Activated naive CD4-positive, alpha-beta T cell treated with anti-CD3 and anti-CD28 coated beads for 36 hours (primary cell): ENCODE results near the gene MACROD2. TPM values are rescaled to one million over a fixed set of nuclear protein-coding genes. Genes with fewer than 3 reads are reported as not detected.

Source experiments
- CTCF ChIA-PET: fragments of 350-600 bp; sonication (Branson Sonifier 250); formaldehyde crosslinking; loops from one replicate; lab custom pipeline; 2021; ENCODE audit warnings: antibody characterized with exemption; lab: Charles Lee
- DNase-seq: peaks from one replicate; pipeline ENCODE4 v3.0.0-alpha.2; 2020
- H3K27ac Mint-ChIP-seq: one replicate; pipeline ENCODE4 v1.8.0; 2021; ENCODE audit warnings: mild to moderate bottlenecking, mixed read lengths
- H3K27me3 Mint-ChIP-seq: one replicate; pipeline ENCODE4 v1.8.0; 2021; ENCODE audit warnings: low read depth, mixed read lengths
- H3K36me3 Mint-ChIP-seq: one replicate; pipeline ENCODE4 v1.8.0; 2021; ENCODE audit warnings: low read depth, mixed read lengths
- H3K4me1 Mint-ChIP-seq: one replicate; pipeline ENCODE4 v1.8.0; 2021; ENCODE audit warnings: low read depth, mixed read lengths
- H3K4me3 Mint-ChIP-seq: one replicate; pipeline ENCODE4 v1.8.0; 2021; ENCODE audit warnings: mild to moderate bottlenecking, moderate library complexity, mixed read lengths
- H3K9me3 Mint-ChIP-seq: one replicate; pipeline ENCODE4 v1.8.0; 2021; ENCODE audit warnings: mixed read lengths
- intact Hi-C: fragments of 100-400 bp; cut with micrococcal nuclease; formaldehyde crosslinking; loops from one replicate; pipeline ENCODE4 v1.15.1; 2023
- total RNA-seq, 2 experiments: library from RNA; stranded (reverse); gene quantifications; one replicate each; pipeline ENCODE4 v1.2.3, GENCODE V29; 2021

The MACROD2 gene
- total RNA-seq, 2 experiments from 2014 or later: not detected

GRCh38 chr20:15146948-15147347 is 1151.6 kb downstream of the MACROD2 start:
- H3K9me3 Mint-ChIP-seq: peaks cover 4% of the 10 kb centered on the region
- H3K4me3 Mint-ChIP-seq: no peak overlapping the region
- no peaks in the 10 kb centered on the region for H3K27me3 Mint-ChIP-seq
- peaks cover 1% of the 10 kb centered on the region for H3K36me3 Mint-ChIP-seq
- CTCF ChIA-PET: no interaction called here
- no peak overlapping the region for H3K27ac Mint-ChIP-seq
- DNase-seq: no peak
- no peaks in the 10 kb centered on the region for H3K4me1 Mint-ChIP-seq
- intact Hi-C loops: no loop called here

- no peak overlapping the region for H3K4me3 Mint-ChIP-seq
- intact Hi-C loops: loop anchor here (2.0 kb wide), 1 partner anchor 47 kb away; no protein-coding TSS in a partner anchor
- CTCF ChIA-PET: interaction anchor here (0.7 kb wide), 1 partner anchor 1156 kb away, joined by 3 read pairs; no protein-coding TSS in a partner anchor
Observed at GRCh38 chr20:15154070-15154469, 1158.8 kb downstream of the MACROD2 start.

GRCh38 chr20:15155848-15156401 is 1160.6 kb downstream of the MACROD2 start:
- peaks cover 2% of the 10 kb centered on the region for H3K9me3 Mint-ChIP-seq
- no peaks in the 10 kb centered on the region for H3K4me1 Mint-ChIP-seq
- H3K27ac Mint-ChIP-seq: no peak overlapping the region
- DNase-seq: no peak
- H3K27me3 Mint-ChIP-seq: no peaks in the 10 kb centered on the region
- H3K36me3 Mint-ChIP-seq: peaks cover 1% of the 10 kb centered on the region
- intact Hi-C loops: loop anchor here (2.0 kb wide), 1 partner anchor 45 kb away; no protein-coding TSS in a partner anchor
- CTCF ChIA-PET: no interaction called here
- H3K4me3 Mint-ChIP-seq: no peak overlapping the region

More at GRCh38 chr20:15154070-15154469, 1158.8 kb downstream of the MACROD2 start:
- Mint-ChIP-seq H3K27ac (no peak overlapping the region), H3K27me3 (no peaks in the 10 kb centered on the region), H3K36me3 (peaks cover 1% of the 10 kb centered on the region), H3K4me1 (no peaks in the 10 kb centered on the region), H3K9me3 (peaks cover 4% of the 10 kb centered on the region)
- DNase-seq: no peak

- Mint-ChIP-seq H3K27ac (no peak overlapping the region), H3K27me3 (no peaks in the 10 kb centered on the region), H3K4me1 (peaks cover 9% of the 10 kb centered on the region), H3K9me3 (no peaks in the 10 kb centered on the region), H3K36me3 (no peaks in the 10 kb centered on the region), H3K4me3 (no peak overlapping the region)
- no peak for DNase-seq
- intact Hi-C loops: no loop called here
- CTCF ChIA-PET: interaction anchor here (0.5 kb wide), 1 partner anchor 600 kb away, joined by 3 read pairs; no protein-coding TSS in a partner anchor
Observed at GRCh38 chr20:15158533-15158932, 1163.2 kb downstream of the MACROD2 start.

GRCh38 chr20:15162079-15162647 is 1166.8 kb downstream of the MACROD2 start:
- no peak for DNase-seq
- Mint-ChIP-seq H3K27me3 (no peaks in the 10 kb centered on the region), H3K36me3 (no peaks in the 10 kb centered on the region), H3K4me3 (no peak overlapping the region), H3K4me1 (peaks cover 9% of the 10 kb centered on the region), H3K9me3 (no peaks in the 10 kb centered on the region), H3K27ac (no peak overlapping the region)
- CTCF ChIA-PET: no interaction called here
- intact Hi-C loops: no loop called here

- intact Hi-C loops: no loop called here
- DNase-seq: no peak
- Mint-ChIP-seq H3K27me3 (no peaks in the 10 kb centered on the region), H3K27ac (no peak overlapping the region), H3K4me3 (no peak overlapping the region), H3K4me1 (peaks cover 9% of the 10 kb centered on the region), H3K9me3 (no peaks in the 10 kb centered on the region), H3K36me3 (no peaks in the 10 kb centered on the region)
- CTCF ChIA-PET: no interaction called here
Observed at GRCh38 chr20:15163632-15164031, 1168.3 kb downstream of the MACROD2 start.

- Mint-ChIP-seq H3K4me3 (no peak overlapping the region), H3K27me3 (no peaks in the 10 kb centered on the region), H3K27ac (no peak overlapping the region), H3K36me3 (no peaks in the 10 kb centered on the region), H3K9me3 (no peaks in the 10 kb centered on the region), H3K4me1 (peaks cover 9% of the 10 kb centered on the region)
- CTCF ChIA-PET: no interaction called here
- intact Hi-C loops: no loop called here
- no peak for DNase-seq
Observed at GRCh38 chr20:15164726-15165125, 1169.4 kb downstream of the MACROD2 start.

GRCh38 chr20:15166744-15167143 is 1171.4 kb downstream of the MACROD2 start:
- H3K27ac Mint-ChIP-seq: no peak overlapping the region
- intact Hi-C loops: no loop called here
- no peaks in the 10 kb centered on the region for H3K27me3 Mint-ChIP-seq
- H3K4me3 Mint-ChIP-seq: no peak overlapping the region
- no peak for DNase-seq
- H3K36me3 Mint-ChIP-seq: no peaks in the 10 kb centered on the region
- no peaks in the 10 kb centered on the region for H3K9me3 Mint-ChIP-seq
- peaks cover 9% of the 10 kb centered on the region for H3K4me1 Mint-ChIP-seq
- CTCF ChIA-PET: no interaction called here

- DNase-seq: no peak
- intact Hi-C loops: no loop called here
- CTCF ChIA-PET: no interaction called here
- no peaks in the 10 kb centered on the region for H3K36me3 Mint-ChIP-seq
- no peaks in the 10 kb centered on the region for H3K9me3 Mint-ChIP-seq
- H3K4me3 Mint-ChIP-seq: no peak overlapping the region
- no peaks in the 10 kb centered on the region for H3K27me3 Mint-ChIP-seq
- no peaks in the 10 kb centered on the region for H3K4me1 Mint-ChIP-seq
- H3K27ac Mint-ChIP-seq: no peak overlapping the region
Observed at GRCh38 chr20:15171016-15171415, 1175.7 kb downstream of the MACROD2 start.

GRCh38 chr20:15176929-15177328 is 1181.6 kb downstream of the MACROD2 start:
- Mint-ChIP-seq H3K4me3 (no peak overlapping the region), H3K27me3 (no peaks in the 10 kb centered on the region), H3K27ac (no peak overlapping the region), H3K36me3 (no peaks in the 10 kb centered on the region), H3K9me3 (peaks cover 8% of the 10 kb centered on the region), H3K4me1 (no peaks in the 10 kb centered on the region)
- intact Hi-C loops: no loop called here
- DNase-seq: no peak
- CTCF ChIA-PET: no interaction called here

GRCh38 chr20:15178581-15178980 is 1183.3 kb downstream of the MACROD2 start:
- Mint-ChIP-seq H3K4me1 (no peaks in the 10 kb centered on the region), H3K27me3 (no peaks in the 10 kb centered on the region), H3K9me3 (peaks cover 8% of the 10 kb centered on the region), H3K27ac (no peak overlapping the region), H3K36me3 (no peaks in the 10 kb centered on the region), H3K4me3 (no peak overlapping the region)
- CTCF ChIA-PET: no interaction called here
- DNase-seq: no peak
- intact Hi-C loops: no loop called here

- H3K36me3 Mint-ChIP-seq: no peaks in the 10 kb centered on the region
- H3K9me3 Mint-ChIP-seq: peaks cover 8% of the 10 kb centered on the region
- intact Hi-C loops: no loop called here
- CTCF ChIA-PET: no interaction called here
- no peaks in the 10 kb centered on the region for H3K4me1 Mint-ChIP-seq
- no peaks in the 10 kb centered on the region for H3K27me3 Mint-ChIP-seq
- no peak overlapping the region for H3K4me3 Mint-ChIP-seq
- no peak for DNase-seq
- H3K27ac Mint-ChIP-seq: no peak overlapping the region
Observed at GRCh38 chr20:15179381-15179780, 1184.1 kb downstream of the MACROD2 start.

GRCh38 chr20:15179781-15180180 is 1184.5 kb downstream of the MACROD2 start:
- Mint-ChIP-seq H3K36me3 (no peaks in the 10 kb centered on the region), H3K9me3 (peaks cover 8% of the 10 kb centered on the region), H3K4me1 (no peaks in the 10 kb centered on the region), H3K27me3 (no peaks in the 10 kb centered on the region), H3K4me3 (no peak overlapping the region), H3K27ac (no peak overlapping the region)
- CTCF ChIA-PET: no interaction called here
- intact Hi-C loops: no loop called here
- no peak for DNase-seq
